Coronary artery (tissue), 2 donors: Measurements from ENCODE around the gene SMARCAL1.

Experiments
- DNase-seq: peaks from one replicate; pipeline ENCODE4 v3.0.0-alpha.2; 2017; ENCODE audit warnings: low spot score
- H3K27ac ChIP-seq, 2 donors: fragments of 200-600 bp; sonication (generic); one replicate each; pipeline ENCODE4 v1.5.1; 2016 to 2019
- H3K4me3 ChIP-seq: fragments of 200-600 bp; sonication (generic); 2 replicates; pipeline ENCODE4 v1.5.1; 2016; ENCODE audit warnings: mild to moderate bottlenecking, moderate library complexity
- CTCF ChIP-seq: fragments of 200-600 bp; sonication (generic); IDR thresholded peaks from one replicate; pipeline ENCODE4 v1.5.1; 2019; ENCODE audit warnings: antibody characterized with exemption

The SMARCAL1 gene

GRCh38 chr2:216499641-216500218 lies 87.4 kb downstream of the SMARCAL1 start:
- no peak for TF ChIP-seq CTCF
- Histone ChIP-seq H3K27ac (peak overlapping the region; percentile 70 to 91), H3K4me3 (peak overlapping the region; percentile 96)
- no peak for DNase-seq

GRCh38 chr2:216500572-216500971 lies 88.3 kb downstream of the SMARCAL1 start:
- Histone ChIP-seq H3K27ac (no peak overlapping the region), H3K4me3 (peak overlapping the region; percentile 96)
- no peak for DNase-seq
- no peak for TF ChIP-seq CTCF

DNA sequence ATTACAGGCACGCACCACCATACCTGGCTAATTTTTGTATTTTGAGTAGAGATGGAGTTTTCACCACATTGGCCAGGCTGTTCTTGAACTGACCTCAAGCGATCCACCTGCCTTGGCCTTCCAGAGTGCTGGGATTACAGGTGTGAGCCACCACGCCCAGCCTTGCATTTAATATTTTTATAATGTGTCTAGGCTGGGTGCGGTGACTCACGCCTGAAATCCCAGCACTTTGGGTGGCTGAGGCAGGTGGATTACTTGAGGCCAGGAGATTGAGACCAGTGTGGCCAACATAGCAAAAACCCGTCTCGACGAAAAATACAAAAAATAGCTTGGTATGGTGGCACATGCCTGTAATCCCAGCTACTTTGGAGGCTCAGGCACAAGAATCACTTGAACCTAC lies 89.6 kb downstream of the SMARCAL1 start:
- Histone ChIP-seq H3K27ac (no peak overlapping the region), H3K4me3 (no peak overlapping the region)
- no peak for TF ChIP-seq CTCF
- DNase-seq: no peak

DNA sequence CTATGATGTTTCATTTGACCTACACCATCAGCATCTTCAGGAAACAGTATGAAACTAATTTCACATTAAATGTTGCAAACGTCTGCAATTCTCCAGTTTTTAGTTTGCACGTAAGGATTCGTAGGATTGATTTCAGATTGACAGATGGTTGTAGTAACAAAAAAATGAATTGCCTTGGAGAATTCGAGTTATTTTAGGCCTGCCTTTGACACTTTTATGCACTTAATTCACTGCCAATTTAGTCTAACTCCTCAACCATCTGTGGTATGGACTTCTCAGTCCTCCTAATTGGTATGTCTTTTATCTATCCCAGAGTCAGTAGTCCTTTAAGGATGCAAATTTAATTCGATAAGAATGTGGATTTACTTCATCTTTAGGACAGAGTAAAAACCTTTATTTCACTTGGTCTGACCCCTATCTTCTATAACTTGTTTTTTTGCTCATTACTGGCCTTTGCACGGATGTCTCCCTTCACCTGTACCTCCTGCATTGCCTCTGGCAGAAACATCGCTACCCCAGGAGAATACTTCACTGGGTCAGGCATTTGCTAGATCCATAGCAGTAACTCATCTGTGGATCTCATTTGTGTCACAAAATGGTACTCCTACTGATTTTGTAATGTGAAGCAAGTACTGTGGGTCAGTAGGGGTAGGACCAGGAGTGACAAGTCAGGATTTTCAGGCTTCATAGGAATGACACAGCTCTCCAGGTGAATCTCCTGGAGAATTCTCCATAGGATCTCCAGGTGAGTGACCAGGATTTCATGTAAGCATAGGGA lies 90.3 kb downstream of the SMARCAL1 start:
- no peak for DNase-seq
- TF ChIP-seq CTCF: no peak
- no peak overlapping the region for H3K4me3 ChIP-seq
- H3K27ac ChIP-seq: no peak overlapping the region

- no peak for TF ChIP-seq CTCF
- Histone ChIP-seq H3K27ac (no peak overlapping the region), H3K4me3 (no peak overlapping the region)
- DNase-seq: no peak
Measured at GRCh38 chr2:216503159-216503629, 90.9 kb downstream of the SMARCAL1 start.

DNA sequence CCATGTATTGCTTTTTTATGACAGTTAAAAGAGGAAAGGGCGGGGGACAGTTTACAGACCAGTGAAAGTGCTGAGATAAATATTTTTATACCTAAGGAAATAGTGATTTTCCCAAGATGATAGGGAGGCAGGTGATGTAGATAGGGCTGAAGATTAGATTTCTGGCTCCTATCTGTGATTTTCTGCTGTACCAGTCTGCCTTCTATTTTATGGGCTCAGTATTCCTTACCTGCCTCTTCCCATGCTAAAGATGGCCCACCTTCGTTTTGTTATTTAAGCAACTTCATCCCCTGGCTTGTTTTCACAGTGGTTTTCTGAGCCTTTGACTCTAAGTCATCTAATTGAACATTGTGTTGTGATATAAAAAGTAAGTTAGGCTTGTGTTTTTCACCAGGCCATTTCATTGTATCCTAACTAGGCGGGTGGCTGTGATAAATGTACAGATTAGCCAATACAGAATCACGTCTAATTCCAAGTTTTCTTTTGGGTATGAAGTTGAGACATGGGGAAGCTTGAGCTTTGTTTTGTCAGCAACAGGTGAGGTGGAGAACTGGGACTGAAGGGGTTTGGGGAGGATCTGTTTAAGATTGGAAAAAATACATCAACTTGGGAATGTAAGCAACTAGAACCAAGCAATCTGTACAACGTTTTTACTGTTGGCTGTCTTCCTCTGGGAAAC lies 91.6 kb downstream of the SMARCAL1 start:
- H3K4me3 ChIP-seq: no peak overlapping the region
- no peak for DNase-seq
- no peak overlapping the region for H3K27ac ChIP-seq
- no peak for TF ChIP-seq CTCF
